Psoas muscle (tissue), 8 donors: ENCODE measurements around the gene SBSN. TPM values are rescaled to one million over a fixed set of nuclear protein-coding genes. Genes with fewer than 3 reads are reported as not detected.

ENCODE experiments used
- ATAC-seq, 4 donors: fragments of 200-7000 bp; cut with Tn5 transposase; one replicate each; pipeline ENCODE4 v1.9.1; 2020; ENCODE audit warnings: moderate library complexity in 3 of 4, mild to moderate bottlenecking in 2 of 4
- DNase-seq, 2 donors: peaks; one replicate each; pipeline ENCODE4 v3.0.0-alpha.2; 2020
- H3K27ac ChIP-seq: fragments of 200-600 bp; one replicate; pipeline ENCODE4 v1.8.0; 2022
- H3K27me3 ChIP-seq, 3 donors: fragments of 200-600 bp in 1 of 3; one replicate each; pipeline versions ENCODE4 v1.6.1 to v1.8.0; 2013 to 2022; ENCODE audit warnings: low read length in 2 of 3, mild to moderate bottlenecking in 2 of 3, moderate library complexity in 1 of 3; ENCODE audit not compliant: insufficient read depth in 3 of 3
- H3K36me3 ChIP-seq, 2 donors: fragments of 200-600 bp in 1 of 2; one replicate each; pipeline versions ENCODE4 v1.6.1 to v1.8.0; 2013 to 2022; ENCODE audit warnings: low read depth in 1 of 2, mild to moderate bottlenecking in 1 of 2, moderate library complexity in 1 of 2; ENCODE audit not compliant: insufficient read depth in 1 of 2
- H3K4me1 ChIP-seq: fragments of 200-600 bp; one replicate; pipeline ENCODE4 v1.8.0; 2022
- H3K4me3 ChIP-seq: fragments of 200-600 bp; one replicate; pipeline ENCODE4 v1.8.0; 2022; ENCODE audit warnings: mild to moderate bottlenecking
- H3K9me3 ChIP-seq: fragments of 200-600 bp; one replicate; pipeline ENCODE4 v1.8.0; 2022
- CTCF ChIP-seq: fragments of 200-600 bp; IDR thresholded peaks from one replicate; pipeline ENCODE4 v1.8.0; 2022; ENCODE audit warnings: antibody characterized with exemption
- WGBS, 3 donors: extraction: QIAGEN DNeasy Blood & Tissue Kit; methylation state at CpG; one replicate each; pipeline versions ENCODE4 v1.1.6 to v1.1.7; 2013; 5-methylcytosine and 5-hydroxymethylcytosine counted together
- intact Hi-C, 2 donors: fragments of 100-400 bp; cut with DNase I; formaldehyde crosslinking; loops; one replicate each; pipeline versions ENCODE4 v1.11.0 to v1.14.2; 2022
- polyA plus RNA-seq, 3 donors: library from polyadenylated mRNA; stranded (reverse); fragments of 200-250 nt; gene quantifications; one replicate each; pipeline ENCODE4 v1.2.3, GENCODE V29; 2013
- total RNA-seq, 4 donors: library from RNA; stranded (reverse); fragmentation: NEBNext Ultra II Directional in 2 of 4; extraction: Animal tissue kit (Norgen Biotek cat#: 25700) in 2 of 4; gene quantifications; one replicate each; pipeline versions ENCODE4 v1.2.1 to v1.2.4, GENCODE V29; 2021 to 2023
- donor health status: healthy with polysubstance abuse.
- donor health status: DM: no; HTN: no; CAD: no; lungs with moderate emphysema.
- donor health status: Bipolar disorder and iron deficiency.
- donor health status: healthy.
- donor health status: DM: yes; HTN: yes; CAD: no.
- donor health status: DM: no; HTN: no; CAD: no.
- donor health status: DM: no; HTN: no; CAD: no.
- donor health status: DM: yes; HTN: yes; CAD: no.

Gene SBSN
- total and polyA plus RNA-seq, 7 donors, result 0.09 TPM; not detected in 6

GRCh38 chr19:35493971-35494370 is 34.1 kb downstream of the SBSN start:
- Histone ChIP-seq H3K9me3 (no peaks in the 10 kb centered on the region), H3K36me3 (no peaks in the 10 kb centered on the region), H3K4me1 (peaks cover 3% of the 10 kb centered on the region), H3K27ac (no peak overlapping the region), H3K4me3 (no peak overlapping the region), H3K27me3 (peaks cover 0 to 6% (median 0%) of the 10 kb centered on the region in 3 donors)
- DNase-seq (no peak), ATAC-seq (no peak)
- WGBS, 3 donors, result 79 to 86% (median 80%) methylated on average over 9 of the region's 9 CpGs
- intact Hi-C loops, result loop anchor here (2.0 to 10.0 kb wide), 3 partner anchors 139 to 219 kb away; partner anchors contain the start of gene FFAR3 (in 1 of the 2)
- TF ChIP-seq CTCF, result no peak

- WGBS, 3 donors, result 79 to 90% (median 82%) methylated on average over 8 to 9 of the region's 9 CpGs
- H3K27me3 ChIP-seq, result peaks cover 0 to 9% (median 0%) of the 10 kb centered on the region in 3 donors
- no peaks in the 10 kb centered on the region for H3K9me3 ChIP-seq
- intact Hi-C loops, result loop anchor here (10.0 kb wide), 2 partner anchors 137 to 217 kb away; partner anchors contain the start of gene FFAR3 (in 1 of the 2)
- H3K27ac ChIP-seq, result no peak overlapping the region
- H3K36me3 ChIP-seq, result no peaks in the 10 kb centered on the region
- no peak for ATAC-seq
- no peak overlapping the region for H3K4me3 ChIP-seq
- TF ChIP-seq CTCF, result no peak
- no peak for DNase-seq
- H3K4me1 ChIP-seq, result peaks cover 3% of the 10 kb centered on the region
These were observed 36.2 kb downstream of the SBSN start for GRCh38 chr19:35491836-35492360.

DNA sequence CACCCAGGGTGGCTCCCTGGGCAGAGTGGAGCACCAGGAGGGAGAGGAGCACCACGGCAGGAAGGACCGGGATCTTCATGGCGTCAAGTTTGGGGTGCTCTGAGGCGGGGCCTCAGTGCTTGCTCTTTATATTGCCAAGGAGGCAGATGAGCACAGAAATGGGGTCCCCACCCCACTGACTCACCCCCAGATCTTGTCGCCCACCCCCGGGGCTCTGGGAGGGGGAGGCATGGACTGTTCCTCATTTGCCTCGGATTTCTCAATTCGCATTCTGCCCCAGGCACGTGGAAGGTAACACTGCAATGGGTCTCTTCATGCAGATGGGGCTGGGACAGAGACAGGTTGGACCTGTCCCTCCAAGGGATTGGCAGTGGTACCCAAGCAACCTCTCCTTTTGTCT is 37.7 kb downstream of the SBSN start, which contains the start of gene KRTDAP:
TSS of gene KRTDAP (minus strand) at position 101 of the 400 bp plus-strand sequence. CDS start at position 79, 22 bp downstream.
- TF ChIP-seq CTCF, result no peak
- Histone ChIP-seq H3K4me3 (no peak within 1 kb of the TSS), H3K36me3 (no peaks in the 10 kb centered on the region), H3K9me3 (no peaks in the 10 kb centered on the region), H3K4me1 (peaks cover 3% of the 10 kb centered on the region), H3K27me3 (peaks cover 0 to 9% (median 0%) of the 10 kb centered on the region in 3 donors), H3K27ac (no peak within 1 kb of the TSS)
- DNase-seq (no peak), ATAC-seq (no peak)
- intact Hi-C loops, result loop anchor here (10.0 kb wide), 2 partner anchors 136 to 216 kb away; partner anchors contain the start of gene FFAR3 (in 1 of the 2)
- WGBS, 3 donors, result 75 to 84% (median 79%) methylated on average over 9 of the region's 9 CpGs

GRCh38 chr19:35488677-35489076 is 39.4 kb downstream of the SBSN start:
- ATAC-seq (no peak), DNase-seq (no peak)
- Histone ChIP-seq H3K27ac (no peak overlapping the region), H3K4me1 (no peaks in the 10 kb centered on the region), H3K36me3 (no peaks in the 10 kb centered on the region), H3K4me3 (no peak overlapping the region), H3K27me3 (peaks cover 0 to 9% (median 0%) of the 10 kb centered on the region in 3 donors), H3K9me3 (no peaks in the 10 kb centered on the region)
- no peak for TF ChIP-seq CTCF
- intact Hi-C loops, result no loop called here
- WGBS, 3 donors, result 64 to 81% (median 75%) methylated on average over 16 of the region's 16 CpGs
